ENCODE measurements around the gene DKK2.
"Not testable (repeated sequence)": the region's sequence is repeated elsewhere in the genome, so short reads cannot be mapped to it uniquely, and the experiment has no call there.

Gene DKK2

GRCh38 chr4:106929248-106929647 lies 106.9 kb downstream of the DKK2 start:
- Histone ChIP-seq H3K27ac (ENCODE audit: insufficient read depth, low read depth, low read length, poor library complexity, severe bottlenecking) (no peak overlapping the region), H3K9me3 (ENCODE audit: control insufficient read depth, low read length) (no peaks in the 10 kb centered on the region), H3K36me3 (ENCODE audit: control insufficient read depth, insufficient read depth, low read length) (no peaks in the 10 kb centered on the region), H3K4me1 (ENCODE audit: control insufficient read depth, insufficient read depth, low read length) (no peaks in the 10 kb centered on the region), H3K27me3 (ENCODE audit: control insufficient read depth, insufficient read depth, low read length, poor library complexity, severe bottlenecking) (no peaks in the 10 kb centered on the region), H3K4me3 (ENCODE audit: insufficient read depth, low read depth, low read length) (no peak overlapping the region)
- 93 to 100% methylated on average over 2 of the region's 2 CpGs for WGBS, 2 experiments

GRCh38 chr4:106914223-106914622 lies 121.9 kb downstream of the DKK2 start:
- 97% methylated on average over 3 of the region's 3 CpGs for WGBS, 2 experiments
- Histone ChIP-seq H3K27me3 (ENCODE audit: control insufficient read depth, insufficient read depth, low read length, poor library complexity, severe bottlenecking) (no peaks in the 10 kb centered on the region), H3K4me1 (ENCODE audit: control insufficient read depth, insufficient read depth, low read length) (no peaks in the 10 kb centered on the region), H3K27ac (ENCODE audit: insufficient read depth, low read depth, low read length, poor library complexity, severe bottlenecking) (no peak overlapping the region), H3K4me3 (ENCODE audit: insufficient read depth, low read depth, low read length) (no peak overlapping the region), H3K9me3 (ENCODE audit: control insufficient read depth, low read length) (no peaks in the 10 kb centered on the region), H3K36me3 (ENCODE audit: control insufficient read depth, insufficient read depth, low read length) (no peaks in the 10 kb centered on the region)

GRCh38 chr4:106909486-106910188 lies 126.5 kb downstream of the DKK2 start:
- Histone ChIP-seq H3K9me3 (ENCODE audit: control insufficient read depth, low read length) (no peaks in the 10 kb centered on the region), H3K36me3 (ENCODE audit: control insufficient read depth, insufficient read depth, low read length) (no peaks in the 10 kb centered on the region), H3K27ac (ENCODE audit: insufficient read depth, low read depth, low read length, poor library complexity, severe bottlenecking) (no peak overlapping the region), H3K4me3 (ENCODE audit: insufficient read depth, low read depth, low read length) (no peak overlapping the region), H3K27me3 (ENCODE audit: control insufficient read depth, insufficient read depth, low read length, poor library complexity, severe bottlenecking) (no peaks in the 10 kb centered on the region), H3K4me1 (ENCODE audit: control insufficient read depth, insufficient read depth, low read length) (no peaks in the 10 kb centered on the region)
- 83% methylated on average over 1 of the region's 1 CpG; no CpG with 5 or more reads in 1 of the 2 experiments for WGBS, 2 experiments

- not testable (repeated sequence) for H3K27me3 ChIP-seq (ENCODE audit: control insufficient read depth, insufficient read depth, low read length, poor library complexity, severe bottlenecking); H3K36me3 ChIP-seq (ENCODE audit: control insufficient read depth, insufficient read depth, low read length); H3K4me3 ChIP-seq (ENCODE audit: insufficient read depth, low read depth, low read length); H3K4me1 ChIP-seq (ENCODE audit: control insufficient read depth, insufficient read depth, low read length); H3K27ac ChIP-seq (ENCODE audit: insufficient read depth, low read depth, low read length, poor library complexity, severe bottlenecking); H3K9me3 ChIP-seq (ENCODE audit: control insufficient read depth, low read length)
- WGBS, 2 experiments: 89 to 93% methylated on average over 11 of the region's 11 CpGs
Observed at GRCh38 chr4:106908049-106908448, 128.1 kb downstream of the DKK2 start.

GRCh38 chr4:106907216-106907615 lies 128.9 kb downstream of the DKK2 start:
- H3K36me3 ChIP-seq (ENCODE audit: control insufficient read depth, insufficient read depth, low read length): no peaks in the 10 kb centered on the region
- no peaks in the 10 kb centered on the region for H3K9me3 ChIP-seq (ENCODE audit: control insufficient read depth, low read length)
- H3K4me3 ChIP-seq (ENCODE audit: insufficient read depth, low read depth, low read length): no peak overlapping the region
- WGBS, 2 experiments: 85 to 90% methylated on average over 2 of the region's 2 CpGs
- H3K4me1 ChIP-seq (ENCODE audit: control insufficient read depth, insufficient read depth, low read length): no peaks in the 10 kb centered on the region
- H3K27ac ChIP-seq (ENCODE audit: insufficient read depth, low read depth, low read length, poor library complexity, severe bottlenecking): no peak overlapping the region
- no peaks in the 10 kb centered on the region for H3K27me3 ChIP-seq (ENCODE audit: control insufficient read depth, insufficient read depth, low read length, poor library complexity, severe bottlenecking)

- WGBS, 2 experiments: 87% methylated on average over 1 of the region's 1 CpG; no CpG with 5 or more reads in 1 of the 2 experiments
- Histone ChIP-seq H3K4me1 (ENCODE audit: control insufficient read depth, insufficient read depth, low read length) (no peaks in the 10 kb centered on the region), H3K27ac (ENCODE audit: insufficient read depth, low read depth, low read length, poor library complexity, severe bottlenecking) (no peak overlapping the region), H3K4me3 (ENCODE audit: insufficient read depth, low read depth, low read length) (no peak overlapping the region), H3K36me3 (ENCODE audit: control insufficient read depth, insufficient read depth, low read length) (no peaks in the 10 kb centered on the region), H3K27me3 (ENCODE audit: control insufficient read depth, insufficient read depth, low read length, poor library complexity, severe bottlenecking) (no peaks in the 10 kb centered on the region), H3K9me3 (ENCODE audit: control insufficient read depth, low read length) (no peaks in the 10 kb centered on the region)
Observed at GRCh38 chr4:106906728-106907127, 129.4 kb downstream of the DKK2 start.

GRCh38 chr4:106898621-106899230 lies 137.4 kb downstream of the DKK2 start:
- Histone ChIP-seq H3K36me3 (ENCODE audit: control insufficient read depth, insufficient read depth, low read length) (no peaks in the 10 kb centered on the region), H3K4me1 (ENCODE audit: control insufficient read depth, insufficient read depth, low read length) (no peaks in the 10 kb centered on the region), H3K27me3 (ENCODE audit: control insufficient read depth, insufficient read depth, low read length, poor library complexity, severe bottlenecking) (no peaks in the 10 kb centered on the region), H3K9me3 (ENCODE audit: control insufficient read depth, low read length) (no peaks in the 10 kb centered on the region), H3K4me3 (ENCODE audit: insufficient read depth, low read depth, low read length) (no peak overlapping the region), H3K27ac (ENCODE audit: insufficient read depth, low read depth, low read length, poor library complexity, severe bottlenecking) (no peak overlapping the region)
- 38 to 83% methylated on average over 2 to 4 of the region's 4 CpGs for WGBS, 2 experiments

- H3K4me1 ChIP-seq (ENCODE audit: control insufficient read depth, insufficient read depth, low read length): no peaks in the 10 kb centered on the region
- WGBS, 2 experiments: 86 to 92% methylated on average over 3 of the region's 3 CpGs
- H3K4me3 ChIP-seq (ENCODE audit: insufficient read depth, low read depth, low read length): no peak overlapping the region
- H3K27me3 ChIP-seq (ENCODE audit: control insufficient read depth, insufficient read depth, low read length, poor library complexity, severe bottlenecking): no peaks in the 10 kb centered on the region
- no peaks in the 10 kb centered on the region for H3K36me3 ChIP-seq (ENCODE audit: control insufficient read depth, insufficient read depth, low read length)
- H3K9me3 ChIP-seq (ENCODE audit: control insufficient read depth, low read length): no peaks in the 10 kb centered on the region
- no peak overlapping the region for H3K27ac ChIP-seq (ENCODE audit: insufficient read depth, low read depth, low read length, poor library complexity, severe bottlenecking)
Observed at GRCh38 chr4:106893903-106894302, 142.2 kb downstream of the DKK2 start.

- WGBS, 2 experiments: 89 to 93% methylated on average over 8 of the region's 8 CpGs
- H3K27ac ChIP-seq (ENCODE audit: insufficient read depth, low read depth, low read length, poor library complexity, severe bottlenecking): no peak overlapping the region
- no peaks in the 10 kb centered on the region for H3K36me3 ChIP-seq (ENCODE audit: control insufficient read depth, insufficient read depth, low read length)
- no peaks in the 10 kb centered on the region for H3K9me3 ChIP-seq (ENCODE audit: control insufficient read depth, low read length)
- no peaks in the 10 kb centered on the region for H3K4me1 ChIP-seq (ENCODE audit: control insufficient read depth, insufficient read depth, low read length)
- H3K4me3 ChIP-seq (ENCODE audit: insufficient read depth, low read depth, low read length): no peak overlapping the region
- no peaks in the 10 kb centered on the region for H3K27me3 ChIP-seq (ENCODE audit: control insufficient read depth, insufficient read depth, low read length, poor library complexity, severe bottlenecking)
Observed at GRCh38 chr4:106893395-106893881, 142.7 kb downstream of the DKK2 start.

GRCh38 chr4:106892786-106893185 lies 143.3 kb downstream of the DKK2 start:
- H3K27me3 ChIP-seq (ENCODE audit: control insufficient read depth, insufficient read depth, low read length, poor library complexity, severe bottlenecking): no peaks in the 10 kb centered on the region
- 93% methylated on average over 6 of the region's 6 CpGs for WGBS, 2 experiments
- H3K4me3 ChIP-seq (ENCODE audit: insufficient read depth, low read depth, low read length): no peak overlapping the region
- H3K27ac ChIP-seq (ENCODE audit: insufficient read depth, low read depth, low read length, poor library complexity, severe bottlenecking): no peak overlapping the region
- H3K9me3 ChIP-seq (ENCODE audit: control insufficient read depth, low read length): no peaks in the 10 kb centered on the region
- H3K4me1 ChIP-seq (ENCODE audit: control insufficient read depth, insufficient read depth, low read length): no peaks in the 10 kb centered on the region
- H3K36me3 ChIP-seq (ENCODE audit: control insufficient read depth, insufficient read depth, low read length): no peaks in the 10 kb centered on the region
